A549 treated with dexamethasone at 1 μM for 4 hours (cell line): Measurements from ENCODE around the gene PLD6. TPM values are rescaled to one million over a fixed set of nuclear protein-coding genes. Genes with fewer than 3 reads are reported as not detected.

Experiments
- total RNA-seq: library from RNA; stranded (reverse); fragments of 200-300 nt; extraction: Qiagen RNA extraction; gene quantifications from 5 replicates; pipeline ENCODE4 v1.2.3, GENCODE V29; 2022

PLD6 gene, protein sequence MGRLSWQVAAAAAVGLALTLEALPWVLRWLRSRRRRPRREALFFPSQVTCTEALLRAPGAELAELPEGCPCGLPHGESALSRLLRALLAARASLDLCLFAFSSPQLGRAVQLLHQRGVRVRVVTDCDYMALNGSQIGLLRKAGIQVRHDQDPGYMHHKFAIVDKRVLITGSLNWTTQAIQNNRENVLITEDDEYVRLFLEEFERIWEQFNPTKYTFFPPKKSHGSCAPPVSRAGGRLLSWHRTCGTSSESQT
- total RNA-seq: 5.5 to 6.9 TPM (median 6.2 TPM) in 5 replicates

DNA sequence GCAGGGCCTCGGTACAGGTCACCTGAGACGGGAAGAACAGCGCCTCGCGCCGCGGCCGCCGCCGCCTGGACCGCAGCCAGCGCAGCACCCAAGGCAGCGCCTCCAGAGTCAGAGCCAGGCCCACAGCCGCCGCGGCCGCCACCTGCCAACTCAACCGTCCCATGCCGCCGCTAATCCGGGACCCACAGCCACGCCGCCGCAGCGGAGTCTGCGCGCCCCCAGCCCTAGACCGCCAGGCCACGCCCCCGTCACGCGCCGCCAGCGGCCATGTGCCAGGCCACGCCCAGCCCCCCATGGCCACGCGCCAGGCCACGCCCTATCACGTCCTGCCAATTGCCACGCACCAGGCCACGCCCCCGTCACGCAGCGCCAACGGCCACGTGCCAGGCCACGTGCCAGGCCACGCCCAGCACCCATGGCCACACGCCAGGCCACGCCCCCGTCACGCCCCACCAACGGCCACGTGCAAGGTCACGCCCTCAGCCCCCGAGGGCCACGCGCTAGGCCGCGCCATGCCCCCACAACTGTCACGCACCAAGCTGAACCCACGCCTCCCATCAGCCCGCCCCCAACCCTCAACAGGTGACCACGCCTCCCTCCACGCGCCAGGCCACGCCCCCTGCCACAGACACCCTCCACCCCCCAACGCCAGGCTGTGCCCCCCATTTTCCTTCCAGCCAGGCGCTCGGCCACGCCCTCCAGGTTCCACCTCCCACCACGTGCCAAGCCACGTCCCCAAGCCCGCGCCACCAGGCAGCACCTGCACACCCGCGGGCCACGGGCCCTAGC, at the start of gene PLD6:
TSS of gene PLD6 (minus strand) at position 210 of the 789 bp plus-strand sequence. CDS start at position 163, 47 bp downstream.

DNA sequence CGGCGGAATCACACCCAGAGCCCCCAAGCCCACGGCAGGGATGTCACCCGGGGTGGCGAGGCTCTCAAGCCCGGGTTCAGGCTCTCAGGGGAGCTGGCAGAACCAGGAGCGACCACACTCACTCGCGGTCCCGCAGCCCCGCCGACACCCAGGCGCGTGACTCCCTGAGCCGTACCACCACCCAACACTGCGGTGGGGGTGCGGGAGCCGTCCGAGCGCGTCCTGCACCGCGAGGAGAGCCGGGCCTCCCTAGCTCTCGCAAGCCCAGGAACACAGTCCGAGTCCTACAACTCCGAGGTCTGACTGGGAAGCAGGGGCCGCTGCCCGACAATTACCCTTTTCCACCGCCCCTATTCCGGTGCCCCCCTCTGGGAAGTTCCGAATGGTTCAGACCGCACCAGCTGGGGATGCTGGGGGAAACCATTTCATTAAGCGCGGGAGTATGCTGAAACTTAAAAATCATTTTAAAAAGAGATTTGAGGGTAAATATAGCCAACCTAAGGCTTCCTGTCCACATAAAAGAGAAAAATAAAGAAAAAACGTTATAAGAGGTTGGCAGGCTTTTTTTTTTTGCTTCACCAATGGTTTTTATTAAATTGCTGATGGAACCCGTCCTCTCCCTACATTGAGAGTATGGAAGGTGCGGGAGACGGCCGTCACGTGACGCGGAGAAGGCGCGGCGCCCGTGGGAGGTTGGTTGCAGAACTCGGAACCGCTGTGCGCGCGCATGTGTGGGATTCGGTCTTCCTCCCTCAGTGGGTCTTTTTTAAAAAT, 31.1 kb upstream of the PLD6 start, which contains the start of gene FLCN:
TSS of gene FLCN (minus strand) at position 143 of the 774 bp plus-strand sequence. CDS start 9,031 bp downstream, outside the sequence.

Other genes starting within 250 kb of the PLD6 start
- not detected in 5 replicates for gene TNFRSF13B, start 234.2 kb downstream of the PLD6 start, total RNA-seq
- 225 to 397 TPM (median 391 TPM) in 5 replicates for gene MPRIP, start 163.9 kb downstream of the PLD6 start, total RNA-seq
- 23.9 to 36.0 TPM (median 32.4 TPM) in 5 replicates for gene FLCN, start 30.8 kb upstream of the PLD6 start, total RNA-seq
- 140 to 153 TPM (median 148 TPM) in 5 replicates for gene COPS3, start 74.9 kb upstream of the PLD6 start, total RNA-seq
- 8.4 to 11.8 TPM (median 9.8 TPM) in 5 replicates for gene NT5M, start 97.0 kb upstream of the PLD6 start, total RNA-seq